Type B pancreatic cell (in vitro differentiated cells): ENCODE results near the gene MED12L. TPM values are rescaled to one million over a fixed set of nuclear protein-coding genes. Genes with fewer than 3 reads are reported as not detected.

ENCODE experiments used
- DNase-seq: peaks from one replicate; pipeline ENCODE4 v3.0.0; 2021; ENCODE audit warnings: mixed read lengths; ENCODE audit not compliant: unreplicated experiment; ENCODE audit errors: extremely low spot score
- H3K27ac Mint-ChIP-seq: 2 replicates; pipeline ENCODE4 v1.8.0; 2021; ENCODE audit warnings: mild to moderate bottlenecking, mixed read lengths
- H3K27me3 Mint-ChIP-seq: 2 replicates; pipeline ENCODE4 v1.8.0; 2021; ENCODE audit warnings: mixed read lengths
- H3K36me3 Mint-ChIP-seq: 2 replicates; pipeline ENCODE4 v1.8.0; 2021; ENCODE audit warnings: mixed read lengths
- H3K4me1 Mint-ChIP-seq: one replicate; pipeline ENCODE4 v1.8.0; 2021; ENCODE audit warnings: mixed read lengths; ENCODE audit not compliant: unreplicated experiment
- H3K4me3 Mint-ChIP-seq: 2 replicates; pipeline ENCODE4 v1.8.0; 2021; ENCODE audit warnings: mild to moderate bottlenecking, mixed read lengths
- H3K9me3 Mint-ChIP-seq: 2 replicates; pipeline ENCODE4 v1.8.0; 2021; ENCODE audit warnings: mixed read lengths
- CTCF ChIP-seq: fragments of 200-600 bp; sonication (generic); conservative IDR thresholded peaks from 2 replicates; pipeline ENCODE4 v1.5.0; 2021; ENCODE audit warnings: antibody characterized with exemption, mild to moderate bottlenecking
- total RNA-seq: library from RNA; stranded (reverse); gene quantifications from 2 replicates; pipeline ENCODE4 v1.2.1, GENCODE V29; 2021; ENCODE audit warnings: low replicate concordance

Gene MED12L
- total RNA-seq, 1 donor from 2014 or later = 6.4 TPM

GRCh38 chr3:151119188-151119587 lies 33.7 kb downstream of the MED12L start:
- no peak for DNase-seq
- no peak for TF ChIP-seq CTCF
- Mint-ChIP-seq H3K36me3 (no peaks in the 10 kb centered on the region), H3K27ac (no peak overlapping the region), H3K27me3 (no peaks in the 10 kb centered on the region), H3K4me3 (no peak overlapping the region), H3K4me1 (no peaks in the 10 kb centered on the region), H3K9me3 (no peaks in the 10 kb centered on the region)

GRCh38 chr3:151120409-151120808 lies 34.9 kb downstream of the MED12L start:
- H3K27me3 Mint-ChIP-seq = no peaks in the 10 kb centered on the region
- H3K9me3 Mint-ChIP-seq = no peaks in the 10 kb centered on the region
- H3K4me3 Mint-ChIP-seq = no peak overlapping the region
- H3K27ac Mint-ChIP-seq = no peak overlapping the region
- TF ChIP-seq CTCF = no peak
- H3K4me1 Mint-ChIP-seq = no peaks in the 10 kb centered on the region
- DNase-seq = no peak
- H3K36me3 Mint-ChIP-seq = no peaks in the 10 kb centered on the region

GRCh38 chr3:151121016-151121415 lies 35.6 kb downstream of the MED12L start:
- Mint-ChIP-seq H3K9me3 (no peaks in the 10 kb centered on the region), H3K4me1 (no peaks in the 10 kb centered on the region)
- TF ChIP-seq CTCF = no peak

GRCh38 chr3:151123827-151124226 lies 38.4 kb downstream of the MED12L start:
- no peak overlapping the region for H3K4me3 Mint-ChIP-seq
- TF ChIP-seq CTCF = no peak
- H3K27me3 Mint-ChIP-seq = no peaks in the 10 kb centered on the region
- no peaks in the 10 kb centered on the region for H3K9me3 Mint-ChIP-seq
- H3K27ac Mint-ChIP-seq = no peak overlapping the region
- H3K36me3 Mint-ChIP-seq = no peaks in the 10 kb centered on the region
- no peak for DNase-seq
- H3K4me1 Mint-ChIP-seq = no peaks in the 10 kb centered on the region

More at GRCh38 chr3:151121016-151121415, 35.6 kb downstream of the MED12L start:
- Mint-ChIP-seq H3K4me3 (no peak overlapping the region), H3K27ac (no peak overlapping the region), H3K27me3 (no peaks in the 10 kb centered on the region), H3K36me3 (no peaks in the 10 kb centered on the region)
- DNase-seq = no peak

GRCh38 chr3:151124476-151124875 lies 39.0 kb downstream of the MED12L start:
- H3K4me3 Mint-ChIP-seq = no peak overlapping the region
- no peaks in the 10 kb centered on the region for H3K9me3 Mint-ChIP-seq
- no peak overlapping the region for H3K27ac Mint-ChIP-seq
- H3K4me1 Mint-ChIP-seq = no peaks in the 10 kb centered on the region
- TF ChIP-seq CTCF = no peak
- no peak for DNase-seq
- H3K36me3 Mint-ChIP-seq = no peaks in the 10 kb centered on the region
- no peaks in the 10 kb centered on the region for H3K27me3 Mint-ChIP-seq

- no peak overlapping the region for H3K4me3 Mint-ChIP-seq
- H3K36me3 Mint-ChIP-seq = no peaks in the 10 kb centered on the region
- DNase-seq = no peak
- TF ChIP-seq CTCF = no peak
- H3K27ac Mint-ChIP-seq = no peak overlapping the region
- no peaks in the 10 kb centered on the region for H3K9me3 Mint-ChIP-seq
- H3K4me1 Mint-ChIP-seq = no peaks in the 10 kb centered on the region
- H3K27me3 Mint-ChIP-seq = no peaks in the 10 kb centered on the region
Measured at GRCh38 chr3:151130428-151130827, 45.0 kb downstream of the MED12L start.
